Neural crest cell (in vitro differentiated cells): Measurements from ENCODE around the gene LDB2. TPM values are rescaled to one million over a fixed set of nuclear protein-coding genes. Genes with fewer than 3 reads are reported as not detected.
A peak's percentile ranks its signal among the peaks of the same experiment; 100 is the strongest.

ENCODE experiments used
- DNase-seq: peaks from one replicate; pipeline ENCODE4 v3.0.0; 2021; ENCODE audit warnings: low read depth, mixed read lengths, low spot score
- H3K27ac Mint-ChIP-seq: one replicate; pipeline ENCODE4 v1.8.0; 2021; ENCODE audit warnings: mild to moderate bottlenecking, mixed read lengths; ENCODE audit not compliant: unreplicated experiment
- H3K27me3 Mint-ChIP-seq: 2 replicates; pipeline ENCODE4 v1.8.0; 2021; ENCODE audit warnings: low read depth, mild to moderate bottlenecking, mixed read lengths
- H3K36me3 Mint-ChIP-seq: 2 replicates; pipeline ENCODE4 v1.8.0; 2021; ENCODE audit warnings: low read depth, mild to moderate bottlenecking, mixed read lengths
- H3K4me1 Mint-ChIP-seq: 2 replicates; pipeline ENCODE4 v1.8.0; 2021; ENCODE audit warnings: mixed read lengths
- H3K4me3 Mint-ChIP-seq: one replicate; pipeline ENCODE4 v1.8.0; 2021; ENCODE audit warnings: mild to moderate bottlenecking, mixed read lengths
- H3K9me3 Mint-ChIP-seq: 2 replicates; pipeline ENCODE4 v1.8.0; 2021; ENCODE audit warnings: mixed read lengths
- CTCF ChIP-seq: fragments of 200-600 bp; sonication (generic); conservative IDR thresholded peaks from 2 replicates; pipeline ENCODE4 v1.5.0; 2021; ENCODE audit warnings: antibody characterized with exemption, mild to moderate bottlenecking
- total RNA-seq: library from RNA; stranded (reverse); gene quantifications from 2 replicates; pipeline ENCODE4 v1.2.1, GENCODE V29; 2021

The LDB2 gene
- total RNA-seq, 1 donor from 2014 or later = 12.7 TPM

DNA sequence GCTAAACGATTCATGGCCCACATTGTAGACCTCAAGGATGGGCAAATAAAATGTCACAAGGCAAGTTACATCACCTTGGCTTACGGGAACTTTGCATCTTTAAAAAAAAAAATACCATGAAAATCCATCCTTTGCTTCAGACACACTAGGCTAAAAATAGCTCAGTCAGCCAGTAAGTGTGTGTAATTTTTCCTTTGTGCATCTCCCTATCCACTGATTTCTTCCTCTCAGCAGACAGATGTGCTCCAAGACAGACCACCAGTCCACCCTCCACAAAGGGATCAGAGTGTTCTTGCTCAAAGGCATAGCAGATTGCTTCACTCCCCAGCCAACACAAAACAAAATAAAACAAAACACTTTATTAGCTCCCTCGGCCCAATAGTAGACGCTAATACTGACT lies 14.6 kb downstream of the LDB2 start:
- no peak for DNase-seq
- no peaks in the 10 kb centered on the region for H3K27me3 Mint-ChIP-seq
- TF ChIP-seq CTCF = no peak
- H3K27ac Mint-ChIP-seq = peak overlapping the region; percentile 86
- H3K36me3 Mint-ChIP-seq = peaks cover 9% of the 10 kb centered on the region
- H3K4me1 Mint-ChIP-seq = no peaks in the 10 kb centered on the region
- H3K4me3 Mint-ChIP-seq = no peak overlapping the region
- peaks cover 3% of the 10 kb centered on the region for H3K9me3 Mint-ChIP-seq

GRCh38 chr4:16881151-16881884 lies 17.1 kb downstream of the LDB2 start:
- peaks cover 14% of the 10 kb centered on the region for H3K9me3 Mint-ChIP-seq
- H3K4me1 Mint-ChIP-seq = no peaks in the 10 kb centered on the region
- no peak overlapping the region for H3K4me3 Mint-ChIP-seq
- no peaks in the 10 kb centered on the region for H3K27me3 Mint-ChIP-seq
- no peak overlapping the region for H3K27ac Mint-ChIP-seq
- no peak for TF ChIP-seq CTCF
- H3K36me3 Mint-ChIP-seq = peaks cover 12% of the 10 kb centered on the region
- DNase-seq = no peak

GRCh38 chr4:16875487-16875886 lies 23.0 kb downstream of the LDB2 start:
- peaks cover 14% of the 10 kb centered on the region for H3K9me3 Mint-ChIP-seq

GRCh38 chr4:16869594-16870245 lies 28.7 kb downstream of the LDB2 start:
- H3K9me3 Mint-ChIP-seq = peaks cover 3% of the 10 kb centered on the region
- H3K4me3 Mint-ChIP-seq = no peak overlapping the region
- H3K4me1 Mint-ChIP-seq = no peaks in the 10 kb centered on the region
- H3K36me3 Mint-ChIP-seq = peaks cover 3% of the 10 kb centered on the region
- H3K27ac Mint-ChIP-seq = no peak overlapping the region
- no peak for TF ChIP-seq CTCF
- no peak for DNase-seq
- H3K27me3 Mint-ChIP-seq = no peaks in the 10 kb centered on the region

More at GRCh38 chr4:16875487-16875886, 23.0 kb downstream of the LDB2 start:
- Mint-ChIP-seq H3K4me3 (no peak overlapping the region), H3K27ac (no peak overlapping the region), H3K27me3 (no peaks in the 10 kb centered on the region), H3K36me3 (peaks cover 7% of the 10 kb centered on the region), H3K4me1 (no peaks in the 10 kb centered on the region)
- no peak for TF ChIP-seq CTCF
- DNase-seq = no peak

DNA sequence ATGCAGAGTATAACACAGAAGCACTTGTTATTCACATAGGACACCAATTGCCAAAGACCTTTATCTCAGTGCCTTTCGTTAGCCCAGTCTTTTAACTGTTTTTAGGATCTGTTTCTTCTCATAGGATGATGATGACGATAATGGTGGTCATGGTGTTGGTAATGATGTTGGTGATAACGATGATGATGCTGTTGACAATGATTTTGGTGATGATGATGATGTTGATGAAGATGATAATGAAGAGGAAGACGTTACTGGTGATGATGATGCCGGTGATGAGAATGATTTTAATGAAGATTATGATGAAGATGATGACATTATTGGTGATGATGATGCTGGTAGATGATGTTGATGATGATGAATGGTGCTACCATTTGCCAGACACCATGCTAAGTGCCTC lies 29.8 kb downstream of the LDB2 start:
- no peak overlapping the region for H3K4me3 Mint-ChIP-seq
- DNase-seq = no peak

More for the DNA sequence above, 29.8 kb downstream of the LDB2 start:
- TF ChIP-seq CTCF = no peak
- Mint-ChIP-seq H3K27ac (no peak overlapping the region), H3K4me1 (no peaks in the 10 kb centered on the region), H3K27me3 (no peaks in the 10 kb centered on the region), H3K36me3 (peaks cover 3% of the 10 kb centered on the region), H3K9me3 (peaks cover 3% of the 10 kb centered on the region)
